ENCODE measurements around the gene RAI14.

Gene RAI14

DNA sequence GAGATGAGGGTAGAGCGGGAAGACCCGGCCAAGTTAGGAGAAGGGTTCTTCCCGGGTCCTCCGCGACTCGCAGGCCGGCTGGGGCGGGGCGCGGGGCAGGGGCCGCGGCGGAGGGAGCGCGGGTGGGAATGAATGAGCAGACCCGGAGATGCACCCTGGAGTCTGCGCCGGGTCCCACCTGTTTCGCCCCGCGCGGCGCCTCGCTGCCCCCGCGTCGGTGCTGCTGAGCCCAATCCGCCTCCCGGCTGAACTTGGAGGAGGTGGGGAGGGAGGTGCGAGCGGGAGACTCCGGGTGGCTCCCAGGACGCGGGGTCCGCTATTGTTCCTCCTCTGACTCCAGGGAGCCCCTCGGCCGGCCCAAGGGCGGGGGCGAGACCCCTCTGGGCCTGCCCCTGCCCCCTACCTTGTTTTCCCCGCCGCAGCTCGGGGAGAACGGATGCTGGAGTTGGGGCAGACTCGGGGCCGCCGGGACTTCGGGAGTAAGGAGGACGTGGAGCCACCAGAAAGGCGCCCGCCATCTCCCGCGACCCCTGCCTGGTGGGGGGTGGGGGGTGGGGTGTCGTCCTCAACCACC, 659 bp downstream of the RAI14 start:
- H3K4me3 ChIP-seq, result peak overlapping the region; percentile 93
- H3K27ac ChIP-seq, result peak overlapping the region; percentile 92 to 96
- no peak for DNase-seq (ENCODE audit: low spot score)
- TF ChIP-seq, protein P1, sequence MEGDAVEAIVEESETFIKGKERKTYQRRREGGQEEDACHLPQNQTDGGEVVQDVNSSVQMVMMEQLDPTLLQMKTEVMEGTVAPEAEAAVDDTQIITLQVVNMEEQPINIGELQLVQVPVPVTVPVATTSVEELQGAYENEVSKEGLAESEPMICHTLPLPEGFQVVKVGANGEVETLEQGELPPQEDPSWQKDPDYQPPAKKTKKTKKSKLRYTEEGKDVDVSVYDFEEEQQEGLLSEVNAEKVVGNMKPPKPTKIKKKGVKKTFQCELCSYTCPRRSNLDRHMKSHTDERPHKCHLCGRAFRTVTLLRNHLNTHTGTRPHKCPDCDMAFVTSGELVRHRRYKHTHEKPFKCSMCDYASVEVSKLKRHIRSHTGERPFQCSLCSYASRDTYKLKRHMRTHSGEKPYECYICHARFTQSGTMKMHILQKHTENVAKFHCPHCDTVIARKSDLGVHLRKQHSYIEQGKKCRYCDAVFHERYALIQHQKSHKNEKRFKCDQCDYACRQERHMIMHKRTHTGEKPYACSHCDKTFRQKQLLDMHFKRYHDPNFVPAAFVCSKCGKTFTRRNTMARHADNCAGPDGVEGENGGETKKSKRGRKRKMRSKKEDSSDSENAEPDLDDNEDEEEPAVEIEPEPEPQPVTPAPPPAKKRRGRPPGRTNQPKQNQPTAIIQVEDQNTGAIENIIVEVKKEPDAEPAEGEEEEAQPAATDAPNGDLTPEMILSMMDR (IDR thresholded peaks at IDR 0.05), result no peak

DNA sequence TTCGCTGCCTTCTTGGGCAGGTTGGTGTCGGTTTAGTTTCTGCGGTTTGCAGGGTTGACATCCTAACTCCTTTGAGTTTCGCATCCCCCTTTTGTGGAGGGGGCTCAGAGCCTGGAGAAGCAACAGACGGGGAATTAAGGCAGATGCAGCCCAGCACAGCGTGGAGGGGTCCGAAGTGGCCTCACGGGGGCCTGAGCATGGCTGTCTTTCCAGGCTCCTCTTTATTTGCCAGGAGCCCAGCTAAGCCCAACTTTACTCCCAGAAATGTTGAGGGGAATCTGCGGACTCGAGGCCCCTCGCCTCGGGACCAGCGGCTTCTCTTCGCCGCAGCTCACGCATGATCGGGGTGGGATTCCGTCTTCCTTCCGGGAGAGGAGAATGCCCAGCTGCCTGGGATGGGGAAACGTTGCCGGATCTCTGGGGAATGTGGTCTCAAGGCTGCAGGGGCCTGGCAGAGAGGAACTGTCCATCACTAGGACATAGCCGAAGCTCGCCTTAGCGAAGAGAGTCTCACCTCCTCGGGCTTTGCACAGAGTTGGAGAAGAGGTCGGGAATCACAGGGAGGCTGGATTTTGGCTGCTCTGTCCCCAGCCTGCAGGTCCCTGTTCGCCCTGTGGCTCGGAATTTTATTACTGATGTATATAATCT, 1.3 kb downstream of the RAI14 start:
- no peak for DNase-seq (ENCODE audit: low spot score)
- peak overlapping the region; percentile 93 for H3K4me3 ChIP-seq
- H3K27ac ChIP-seq, result peak overlapping the region in 1 of 2 donors; percentile 96
- TF ChIP-seq, protein P1 (IDR thresholded peaks at IDR 0.05), result no peak

DNA sequence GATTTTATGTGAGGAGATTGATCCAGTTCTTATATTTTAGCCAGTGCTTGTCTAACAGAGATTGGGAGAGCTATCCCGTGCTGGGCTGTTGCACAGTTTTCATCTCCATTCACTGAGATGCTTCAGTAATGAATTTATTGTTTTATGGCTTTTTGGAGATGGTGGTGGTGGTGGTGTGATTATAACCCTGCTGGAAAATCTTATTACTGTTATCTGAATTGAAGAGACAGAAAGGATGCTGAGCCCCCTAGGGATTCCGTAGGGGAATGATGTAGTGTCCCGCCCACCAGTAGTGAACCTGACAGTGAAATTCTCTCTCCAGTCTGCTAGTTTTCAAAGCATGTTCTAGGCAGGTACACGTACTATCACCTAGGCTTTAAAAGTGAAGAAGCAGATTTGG, 1.9 kb downstream of the RAI14 start:
- H3K4me3 ChIP-seq, result peak overlapping the region; percentile 93
- DNase-seq (ENCODE audit: low spot score), result no peak
- TF ChIP-seq, protein P1 (IDR thresholded peaks at IDR 0.05), result no peak
- peak overlapping the region in 1 of 2 donors; percentile 96 for H3K27ac ChIP-seq

DNA sequence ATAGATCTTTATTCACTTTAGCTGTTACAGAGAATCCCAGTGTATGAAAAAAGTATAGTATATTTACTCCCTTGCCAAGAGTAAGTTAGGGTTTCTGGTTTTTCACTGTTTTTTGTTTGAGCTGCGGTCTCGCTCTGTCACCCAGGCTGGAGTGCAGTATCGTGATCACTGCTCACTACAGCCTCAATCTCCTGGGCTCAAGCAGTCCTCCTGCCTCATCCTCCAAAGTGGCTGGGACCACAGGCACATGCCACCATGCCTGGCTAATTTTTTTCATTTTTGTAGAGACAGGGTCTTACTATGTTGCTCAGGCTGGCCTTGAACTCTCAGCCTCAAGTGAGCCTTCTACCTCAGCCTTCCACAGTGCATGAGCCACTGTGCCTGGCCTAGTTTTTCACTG, 3.0 kb downstream of the RAI14 start:
- H3K27ac ChIP-seq, result no peak overlapping the region

DNA sequence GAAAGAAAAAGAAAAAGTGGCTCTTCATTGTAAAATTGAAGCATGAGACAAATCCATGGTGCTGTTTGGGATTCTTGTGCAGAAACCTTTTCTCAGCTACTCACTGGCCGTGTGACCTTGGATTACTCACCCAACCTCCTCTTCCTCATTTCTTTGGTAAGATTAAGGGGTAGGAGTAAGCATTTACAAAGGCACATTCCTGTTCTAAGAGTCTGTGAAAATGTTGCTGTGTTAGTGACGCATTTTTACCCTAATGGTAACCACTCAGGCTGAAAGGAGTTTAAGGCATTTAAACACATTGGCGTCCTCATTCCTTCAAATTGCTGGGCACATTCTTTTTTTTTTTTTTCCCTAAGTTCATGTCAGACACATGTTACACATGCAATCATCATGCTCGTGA, 4.3 kb downstream of the RAI14 start:
- DNase-seq (ENCODE audit: low spot score), result no peak

More for the DNA sequence above, 3.0 kb downstream of the RAI14 start:
- TF ChIP-seq, protein P1 (IDR thresholded peaks at IDR 0.05), result no peak
- H3K4me3 ChIP-seq, result no peak overlapping the region
- DNase-seq (ENCODE audit: low spot score), result no peak

DNA sequence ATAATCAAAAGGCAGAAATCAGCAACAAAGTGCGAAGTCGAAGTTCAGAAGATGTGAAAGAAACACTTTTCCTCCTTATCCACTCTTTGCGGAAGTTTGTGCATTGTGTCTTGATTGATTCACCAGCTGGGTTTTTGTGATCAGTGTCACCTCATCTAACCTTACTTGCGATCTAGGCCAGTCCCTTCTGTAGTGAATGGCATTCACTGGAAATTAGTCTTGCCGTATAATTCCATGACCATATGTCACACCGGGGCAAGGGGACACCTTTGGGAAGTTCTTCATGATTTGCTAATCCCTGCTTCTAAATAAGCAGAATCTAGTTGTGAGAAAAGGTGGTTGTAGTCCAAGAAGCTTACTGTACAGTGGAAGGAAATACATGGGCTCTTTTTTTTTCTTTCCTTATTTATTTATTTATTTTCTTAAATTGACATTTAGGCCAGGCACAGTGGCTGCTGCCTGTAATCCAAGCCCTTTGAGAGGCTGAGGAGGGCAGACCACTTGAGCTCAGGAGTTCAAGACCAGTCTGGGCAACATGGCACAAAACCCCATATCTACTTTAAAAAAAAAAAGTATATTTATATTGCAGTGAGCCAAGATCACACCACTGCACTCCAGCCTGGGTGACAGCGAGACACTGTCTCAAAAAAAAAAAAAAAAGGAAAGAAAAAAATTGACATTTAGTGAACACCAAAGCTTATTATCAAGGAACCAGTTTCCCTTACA, 7.8 kb downstream of the RAI14 start:
- no peak overlapping the region for H3K4me3 ChIP-seq
- TF ChIP-seq, protein P1 (IDR thresholded peaks at IDR 0.05), result no peak
- H3K27ac ChIP-seq, result no peak overlapping the region
- no peak for DNase-seq (ENCODE audit: low spot score)

More for the DNA sequence above, 4.3 kb downstream of the RAI14 start:
- Histone ChIP-seq H3K27ac (no peak overlapping the region), H3K4me3 (no peak overlapping the region)
- TF ChIP-seq, protein P1 (IDR thresholded peaks at IDR 0.05), result no peak

All from coronary artery (tissue), 2 donors.